ENCODE data around the gene INPP5F.

- TF ChIP-seq SUPT20H (IDR thresholded peaks at IDR 0.05; ENCODE audit: borderline replicate concordance, control insufficient read depth, low read depth, low read length) (no peak), BHLHE40 (IDR thresholded peaks at IDR 0.05; ENCODE audit: borderline replicate concordance in 1 of 2, low read depth in 2 of 2, low read length in 1 of 2) (no peak), POLR2A (IDR thresholded peaks at IDR 0.05; ENCODE audit: low read depth, low read length) (no peak), RBBP5 (conservative IDR thresholded peaks at IDR 0.05) (no peak), KDM1A (IDR thresholded peaks at IDR 0.05; ENCODE audit: borderline replicate concordance) (no peak), MAX (IDR thresholded peaks at IDR 0.05; ENCODE audit: low read depth, low read length) (no peak), ATF2 (IDR thresholded peaks at IDR 0.05; ENCODE audit: low read length) (no peak), LARP7 (IDR thresholded peaks at IDR 0.05) (no peak), CTCF (IDR thresholded peaks at IDR 0.05 in 2 of 3, conservative IDR thresholded peaks at IDR 0.05 in 1 of 3; ENCODE audit: control insufficient read depth in 2 of 3, extremely low read depth in 1 of 3, insufficient read depth in 1 of 3, low read depth in 3 of 3, low read length in 3 of 3) (no peak), POLR2AphosphoS2 (IDR thresholded peaks at IDR 0.05; ENCODE audit: low read depth, low read length) (no peak)
Observed at GRCh38 chr10:119770928-119771327, 45.1 kb downstream of the INPP5F start.
